H9 (cell line): ENCODE measurements around the gene DNAJC2. TPM values are rescaled to one million over a fixed set of nuclear protein-coding genes. Genes with fewer than 3 reads are reported as not detected.

Experiments used
- DNase-seq: peaks from one replicate; pipeline ENCODE4 v3.0.0-alpha.2; 2017
- H2AFZ ChIP-seq: one replicate; pipeline ENCODE4 v1.6.1; 2013; ENCODE audit warnings: mild to moderate bottlenecking, low read length, control low read depth, moderate library complexity
- H2AK5ac ChIP-seq: 2 replicates; pipeline ENCODE4 v1.6.1; 2013; ENCODE audit warnings: low read length, control low read depth, mixed read lengths; ENCODE audit not compliant: insufficient read length
- H2BK120ac ChIP-seq: one replicate; pipeline ENCODE4 v1.6.1; 2013; ENCODE audit warnings: low read depth, mild to moderate bottlenecking, low read length, control low read depth, inconsistent platforms; ENCODE audit not compliant: poor library complexity, severe bottlenecking
- H2BK12ac ChIP-seq: 2 replicates; pipeline ENCODE4 v1.6.1; 2013; ENCODE audit warnings: low read length, control low read depth, mixed read lengths, low read depth; ENCODE audit not compliant: insufficient read length
- H2BK15ac ChIP-seq: 2 replicates; pipeline ENCODE4 v1.6.1; 2013; ENCODE audit warnings: low read depth, low read length, control low read depth
- H2BK20ac ChIP-seq: one replicate; pipeline ENCODE4 v1.6.1; 2013; ENCODE audit warnings: low read depth, mild to moderate bottlenecking, low read length, control low read depth, inconsistent platforms; ENCODE audit not compliant: poor library complexity, severe bottlenecking
- H2BK5ac ChIP-seq: 2 replicates; pipeline ENCODE4 v1.6.1; 2013; ENCODE audit warnings: low read length, control low read depth, mixed read lengths; ENCODE audit not compliant: insufficient read length
- H3K14ac ChIP-seq: 2 replicates; pipeline ENCODE4 v1.6.1; 2013; ENCODE audit warnings: low read length, control low read depth; ENCODE audit not compliant: insufficient read depth
- H3K18ac ChIP-seq: 2 replicates; pipeline ENCODE4 v1.6.1; 2013; ENCODE audit warnings: low read depth, mild to moderate bottlenecking, mixed read lengths, low read length, control low read depth; ENCODE audit not compliant: insufficient read length
- H3K23ac ChIP-seq: 2 replicates; pipeline ENCODE4 v1.6.1; 2013; ENCODE audit warnings: low read length, control low read depth, mixed read lengths, low read depth; ENCODE audit not compliant: insufficient read length
- H3K23me2 ChIP-seq: 2 replicates; pipeline ENCODE4 v1.6.1; 2013; ENCODE audit warnings: low read depth, mild to moderate bottlenecking, mixed read lengths, low read length, control low read depth; ENCODE audit not compliant: insufficient read length, poor library complexity, severe bottlenecking
- H3K27ac ChIP-seq: 2 replicates; pipeline ENCODE4 v1.5.1; 2013; ENCODE audit warnings: low read length, control low read depth, mixed read lengths, low read depth; ENCODE audit not compliant: insufficient read length
- H3K27me3 ChIP-seq: 2 replicates; pipeline ENCODE4 v1.6.1; 2013; ENCODE audit warnings: low read length, control low read depth, inconsistent platforms; ENCODE audit not compliant: insufficient read depth
- H3K4ac ChIP-seq: 2 replicates; pipeline ENCODE4 v1.6.1; 2013; ENCODE audit warnings: low read depth, mild to moderate bottlenecking, control low read depth, inconsistent platforms, low read length, moderate library complexity
- H3K4me1 ChIP-seq: 2 replicates; pipeline ENCODE4 v1.6.1; 2013; ENCODE audit warnings: low read length, control low read depth, inconsistent platforms; ENCODE audit not compliant: insufficient read depth
- H3K4me2 ChIP-seq: 2 replicates; pipeline ENCODE4 v1.6.1; 2013; ENCODE audit warnings: low read length, control low read depth, mixed read lengths; ENCODE audit not compliant: insufficient read length, insufficient read depth
- H3K56ac ChIP-seq: 2 replicates; pipeline ENCODE4 v1.6.1; 2013; ENCODE audit warnings: low read depth, mild to moderate bottlenecking, mixed read lengths, low read length, control low read depth; ENCODE audit not compliant: insufficient read length
- H3K79me1 ChIP-seq: 2 replicates; pipeline ENCODE4 v1.6.1; 2013; ENCODE audit warnings: low read depth, mild to moderate bottlenecking, moderate library complexity, low read length, control low read depth, inconsistent platforms; ENCODE audit not compliant: insufficient read depth, poor library complexity, severe bottlenecking
- H3K79me2 ChIP-seq: 2 replicates; pipeline ENCODE4 v1.6.1; 2013; ENCODE audit warnings: low read length, control low read depth, inconsistent platforms; ENCODE audit not compliant: insufficient read depth
- H3K9ac ChIP-seq: 2 replicates; pipeline ENCODE4 v1.6.1; 2013; ENCODE audit warnings: low read length, control low read depth, mixed read lengths; ENCODE audit not compliant: insufficient read length; ENCODE audit errors: extremely low read depth
- H3K9me3 ChIP-seq: one replicate; pipeline ENCODE4 v1.6.1; 2013; ENCODE audit warnings: low read depth, low read length, inconsistent platforms; ENCODE audit not compliant: control insufficient read depth
- H3T11ph ChIP-seq: one replicate; pipeline ENCODE4 v1.6.1; 2013; ENCODE audit warnings: mild to moderate bottlenecking, low read length, control low read depth, inconsistent platforms
- H4K20me1 ChIP-seq: one replicate; pipeline ENCODE4 v1.6.1; 2013; ENCODE audit not compliant: control insufficient read depth, insufficient read length, insufficient read depth
- H4K5ac ChIP-seq: 2 replicates; pipeline ENCODE4 v1.6.1; 2013; ENCODE audit warnings: low read depth, mild to moderate bottlenecking, mixed read lengths, low read length, control low read depth; ENCODE audit not compliant: insufficient read length
- H4K8ac ChIP-seq: replicated peaks from 2 replicates; pipeline ENCODE4 v1.6.1; 2013; ENCODE audit warnings: low read length, control low read depth, mixed read lengths, low read depth; ENCODE audit not compliant: insufficient read length
- H4K91ac ChIP-seq: 2 replicates; pipeline ENCODE4 v1.6.1; 2013; ENCODE audit warnings: low read depth, mild to moderate bottlenecking, moderate library complexity, mixed read lengths, low read length, control low read depth; ENCODE audit not compliant: insufficient read length
- H3K27ac Mint-ChIP-seq, 3 experiments: 2 replicates in 2 of 3; 3 replicates in 1 of 3; pipeline ENCODE4 v1.8.0; 2020 to 2021; ENCODE audit warnings: mixed read lengths in 3 of 3, mild to moderate bottlenecking in 1 of 3, moderate library complexity in 1 of 3
- H3K27me3 Mint-ChIP-seq: 2 replicates; pipeline ENCODE4 v1.8.0; 2021; ENCODE audit warnings: low read depth, mild to moderate bottlenecking, moderate library complexity, mixed read lengths
- H3K36me3 Mint-ChIP-seq, 3 experiments: 2 replicates in 2 of 3; 3 replicates in 1 of 3; pipeline ENCODE4 v1.8.0; 2020 to 2021; ENCODE audit warnings: low read depth in 3 of 3, mixed read lengths in 3 of 3; ENCODE audit not compliant: insufficient read depth in 1 of 3
- H3K4me1 Mint-ChIP-seq, 2 experiments: 2 replicates each; pipeline ENCODE4 v1.8.0; 2020; ENCODE audit warnings: mixed read lengths in 2 of 2
- H3K4me3 Mint-ChIP-seq, 2 experiments: 2 replicates in 1 of 2; 3 replicates in 1 of 2; pipeline ENCODE4 v1.8.0; 2020 to 2021; ENCODE audit warnings: mild to moderate bottlenecking in 2 of 2, mixed read lengths in 2 of 2, moderate library complexity in 1 of 2
- H3K9me3 Mint-ChIP-seq, 2 experiments: 2 replicates in 1 of 2; 3 replicates in 1 of 2; pipeline ENCODE4 v1.8.0; 2020; ENCODE audit warnings: mild to moderate bottlenecking in 2 of 2, mixed read lengths in 2 of 2, moderate library complexity in 1 of 2
- WGBS: extraction: QIAGEN DNeasy Blood & Tissue Kit; methylation state at CpG from one replicate; pipeline ENCODE4 v1.1.7; 2013; ENCODE audit warnings: missing lambda C conversion rate, low lambda C conversion rate, mixed read lengths; ENCODE audit not compliant: insufficient read length; ENCODE audit errors: extremely low coverage; 5-methylcytosine and 5-hydroxymethylcytosine counted together
- total RNA-seq: library from RNA; stranded (reverse); gene quantifications from 2 replicates; pipeline ENCODE4 v1.2.1, GENCODE V29; 2021
- TF ChIP-seq, protein P1 (sequence below): fragments of 200-600 bp; sonication (generic); conservative IDR thresholded peaks from 3 replicates; pipeline ENCODE4 v1.8.0; 2021; ENCODE audit warnings: antibody characterized with exemption, mild to moderate bottlenecking

The DNAJC2 gene
- total RNA-seq, 1 experiment from 2014 or later: 57.9 TPM

- no peak overlapping the region for H3K9ac ChIP-seq
- no peak overlapping the region for H3K56ac ChIP-seq
- peaks cover 31 to 67% (median 66%) of the 10 kb centered on the region in 3 experiments; a peak in 6 of 7 replicates for H3K36me3 Mint-ChIP-seq
- peaks cover 7% of the 10 kb centered on the region for H3K79me1 ChIP-seq
- H2AK5ac ChIP-seq: no peak overlapping the region
- no peaks in the 10 kb centered on the region for H3K9me3 Mint-ChIP-seq
- no peak overlapping the region for H2BK20ac ChIP-seq
- H2BK15ac ChIP-seq: no peak overlapping the region
- no peak overlapping the region for H3K14ac ChIP-seq
- H3K4me1 Mint-ChIP-seq: peaks cover 14 to 16% of the 10 kb centered on the region in 2 experiments
- H3T11ph ChIP-seq: no peak overlapping the region
- no peaks in the 10 kb centered on the region for H3K4me1 ChIP-seq
- H3K23me2 ChIP-seq: peaks cover 4% of the 10 kb centered on the region
- no peak overlapping the region for H2BK12ac ChIP-seq
- no peak overlapping the region for H4K8ac ChIP-seq
- no peak overlapping the region for H3K27ac Mint-ChIP-seq
- no peak overlapping the region for H4K5ac ChIP-seq
- no peaks in the 10 kb centered on the region for H3K9me3 ChIP-seq
- H3K23ac ChIP-seq: no peak overlapping the region
- no peaks in the 10 kb centered on the region for H4K20me1 ChIP-seq
- H4K91ac ChIP-seq: no peak overlapping the region
- no CpG with 5 or more reads among the region's 2 CpGs for WGBS
- H2BK5ac ChIP-seq: no peak overlapping the region
- H3K27ac ChIP-seq: no peak overlapping the region
- TF ChIP-seq, protein P1, sequence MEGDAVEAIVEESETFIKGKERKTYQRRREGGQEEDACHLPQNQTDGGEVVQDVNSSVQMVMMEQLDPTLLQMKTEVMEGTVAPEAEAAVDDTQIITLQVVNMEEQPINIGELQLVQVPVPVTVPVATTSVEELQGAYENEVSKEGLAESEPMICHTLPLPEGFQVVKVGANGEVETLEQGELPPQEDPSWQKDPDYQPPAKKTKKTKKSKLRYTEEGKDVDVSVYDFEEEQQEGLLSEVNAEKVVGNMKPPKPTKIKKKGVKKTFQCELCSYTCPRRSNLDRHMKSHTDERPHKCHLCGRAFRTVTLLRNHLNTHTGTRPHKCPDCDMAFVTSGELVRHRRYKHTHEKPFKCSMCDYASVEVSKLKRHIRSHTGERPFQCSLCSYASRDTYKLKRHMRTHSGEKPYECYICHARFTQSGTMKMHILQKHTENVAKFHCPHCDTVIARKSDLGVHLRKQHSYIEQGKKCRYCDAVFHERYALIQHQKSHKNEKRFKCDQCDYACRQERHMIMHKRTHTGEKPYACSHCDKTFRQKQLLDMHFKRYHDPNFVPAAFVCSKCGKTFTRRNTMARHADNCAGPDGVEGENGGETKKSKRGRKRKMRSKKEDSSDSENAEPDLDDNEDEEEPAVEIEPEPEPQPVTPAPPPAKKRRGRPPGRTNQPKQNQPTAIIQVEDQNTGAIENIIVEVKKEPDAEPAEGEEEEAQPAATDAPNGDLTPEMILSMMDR: no peak
- no peak for DNase-seq
- H2AFZ ChIP-seq: no peak overlapping the region
- H3K27me3 Mint-ChIP-seq: no peaks in the 10 kb centered on the region
- H3K79me2 ChIP-seq: peaks cover 4% of the 10 kb centered on the region; the same call in 1 of the 2 replicates
- H3K4ac ChIP-seq: no peak overlapping the region
- H3K4me2 ChIP-seq: no peak overlapping the region
- H3K27me3 ChIP-seq: no peaks in the 10 kb centered on the region
- H3K18ac ChIP-seq: no peak overlapping the region
- no peak overlapping the region for H2BK120ac ChIP-seq
- H3K4me3 Mint-ChIP-seq: no peak overlapping the region
These were observed 43.1 kb downstream of the DNAJC2 start for GRCh38 chr7:103301441-103301840.
